GM21447 (cell line): ENCODE data around the gene MYPN.
A peak's percentile ranks its signal among the peaks of the same experiment; 100 is the strongest.
"Not testable (repeated sequence)": the region's sequence is repeated elsewhere in the genome, so short reads cannot be mapped to it uniquely, and the experiment has no call there.

Experiments used
- ATAC-seq: cut with Tn5 transposase; IDR thresholded peaks from one replicate; pipeline ENCODE4 v1.9.1; 2021; ENCODE audit not compliant: unreplicated experiment

Gene MYPN

DNA sequence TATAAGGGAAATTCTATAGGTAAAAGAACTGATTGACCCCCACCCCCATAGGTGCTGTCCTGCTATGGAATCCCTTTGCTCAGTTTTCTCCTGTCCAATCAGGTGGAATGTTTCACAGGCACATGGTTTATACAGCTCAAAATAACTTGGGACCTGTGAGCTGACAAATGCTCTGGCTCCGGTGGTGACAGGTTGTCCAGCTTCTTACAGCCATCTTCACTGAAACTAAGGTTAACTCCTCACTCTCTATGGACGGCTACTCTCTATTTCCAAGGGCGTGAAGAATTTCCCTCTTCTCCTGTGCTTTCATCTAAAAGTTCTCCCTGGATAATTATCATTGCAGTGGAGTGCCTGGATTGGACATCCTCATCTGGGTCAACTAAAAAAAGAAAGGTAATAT is at the start of gene MYPN:
Gene MYPN, plus strand, starts transcription at position 158 of the 400 bp plus-strand sequence. CDS start 11,951 bp downstream, outside the sequence.
- no peak for ATAC-seq

- ATAC-seq = no peak
Observed at GRCh38 chr10:68067029-68067428, 42.3 kb upstream of the MYPN start.

DNA sequence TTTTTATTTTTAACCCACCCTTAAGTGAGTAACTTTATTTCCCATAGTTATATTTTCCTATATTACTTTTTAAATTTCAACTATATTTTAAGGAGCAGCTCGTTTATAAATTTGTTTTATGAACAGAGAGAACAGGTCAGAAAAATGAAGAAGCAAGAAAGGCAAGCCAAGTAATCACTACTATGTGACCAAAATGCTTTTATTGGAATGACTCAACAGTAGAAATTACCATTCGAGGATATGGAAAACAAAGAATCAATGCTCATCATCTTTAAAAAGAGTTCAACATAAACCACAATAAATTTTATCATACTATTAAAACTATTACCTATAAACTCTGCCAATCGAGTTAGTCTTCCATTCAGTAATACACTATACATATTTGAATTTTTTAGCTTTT is 41.8 kb upstream of the MYPN start:
- no peak for ATAC-seq

DNA sequence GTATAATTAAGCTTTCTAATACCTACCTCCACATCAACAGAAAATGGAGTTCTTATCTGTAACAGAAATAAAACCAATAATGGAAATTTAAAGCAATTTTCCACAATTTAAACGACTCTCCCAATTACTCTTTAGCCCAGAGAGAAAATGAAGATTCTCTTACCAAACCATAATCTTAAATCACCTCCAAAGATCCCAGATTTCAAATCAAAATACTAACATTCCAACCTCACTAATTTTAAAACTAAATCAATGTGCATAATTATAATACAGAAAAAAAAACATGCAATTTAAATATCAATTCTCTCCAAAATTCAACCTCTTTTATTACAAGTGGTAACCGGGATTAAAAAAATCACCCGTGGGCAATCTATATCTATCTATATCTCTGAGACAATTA is 35.7 kb upstream of the MYPN start:
- ATAC-seq = no peak

DNA sequence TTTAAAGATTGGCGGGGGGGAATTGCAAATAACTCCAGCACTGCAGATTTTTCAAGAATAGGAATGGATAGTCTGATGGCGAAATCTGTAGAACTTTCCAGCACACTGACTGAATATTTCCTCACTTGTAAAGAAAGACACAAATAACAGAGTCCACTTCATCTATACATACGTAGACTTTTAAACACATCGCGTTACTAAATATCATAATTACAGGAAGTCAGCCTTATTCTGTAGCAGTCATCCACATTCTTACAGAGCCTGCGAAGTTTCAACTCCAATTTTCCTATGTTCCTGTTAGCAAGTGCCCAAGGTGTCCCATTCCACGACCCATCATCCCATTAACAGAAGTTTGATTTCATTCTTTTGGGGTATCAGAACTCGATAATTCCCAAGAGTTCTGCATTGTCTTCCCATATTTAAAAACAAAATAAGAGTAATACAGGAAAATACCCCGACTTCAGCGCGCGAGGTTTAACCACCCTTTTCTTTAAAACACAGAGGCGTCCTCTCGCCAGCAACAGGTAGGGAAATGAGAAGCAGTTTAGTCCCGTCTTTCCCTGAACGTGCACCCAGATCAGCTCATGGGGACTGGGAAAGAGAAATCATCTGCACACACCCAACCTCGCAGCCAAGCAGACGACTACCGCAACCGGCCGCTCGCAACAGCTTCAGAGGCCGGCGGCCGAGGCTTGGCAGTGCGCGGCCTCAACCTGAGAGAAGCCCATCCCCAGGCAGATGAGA is 35.1 kb upstream of the MYPN start:
- no peak for ATAC-seq

- ATAC-seq = peak; percentile 91
Observed at GRCh38 chr10:68074775-68075549, 34.3 kb upstream of the MYPN start, which contains the start of gene HERC4. Gene HERC4, minus strand, starts transcription at chr10:68075283. Its CDS starts 2,175 bp downstream, at chr10:68073108.

- no peak for ATAC-seq
Observed at GRCh38 chr10:68075550-68076004, 33.7 kb upstream of the MYPN start.

DNA sequence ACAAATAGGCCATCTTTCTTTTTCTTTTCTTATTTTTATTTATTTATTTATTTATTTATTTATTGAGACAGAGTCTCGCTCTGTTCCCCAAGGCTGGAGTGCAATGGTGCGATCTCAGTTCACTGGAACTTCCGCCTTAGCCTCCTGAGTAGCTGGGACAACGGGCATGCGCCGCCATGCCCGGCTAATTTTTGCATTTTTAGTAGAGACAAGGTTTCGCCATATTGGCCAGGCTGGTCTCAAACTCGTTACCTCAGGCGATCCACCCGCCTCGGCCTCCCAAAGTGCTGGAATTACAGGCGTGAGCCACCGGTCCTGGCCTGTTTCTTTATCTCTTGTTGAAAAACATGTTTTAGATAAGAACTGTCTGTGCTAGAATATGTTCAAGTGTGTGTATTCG is 33.2 kb upstream of the MYPN start:
- not testable (repeated sequence) for ATAC-seq

- no peak for ATAC-seq
Observed at GRCh38 chr10:68077026-68077425, 32.3 kb upstream of the MYPN start.

DNA sequence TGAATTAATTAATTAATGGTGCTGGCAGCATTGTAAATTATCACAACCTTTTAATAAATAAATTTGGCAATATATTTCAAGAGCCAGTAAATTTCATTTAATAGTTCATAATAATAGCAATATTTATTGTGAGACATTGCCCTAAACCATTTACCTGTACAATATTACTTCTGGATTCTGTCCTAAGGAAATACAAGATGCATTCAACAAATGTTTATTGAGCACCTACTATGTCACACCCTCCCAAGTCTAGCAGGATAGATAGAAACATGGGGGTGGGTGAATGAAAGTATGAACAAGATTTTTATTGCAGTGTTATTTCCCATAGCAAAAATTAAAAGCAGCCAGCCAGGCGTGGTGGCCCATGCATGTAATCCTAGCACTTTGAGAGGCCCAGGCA is 29.9 kb upstream of the MYPN start:
- ATAC-seq = no peak

DNA sequence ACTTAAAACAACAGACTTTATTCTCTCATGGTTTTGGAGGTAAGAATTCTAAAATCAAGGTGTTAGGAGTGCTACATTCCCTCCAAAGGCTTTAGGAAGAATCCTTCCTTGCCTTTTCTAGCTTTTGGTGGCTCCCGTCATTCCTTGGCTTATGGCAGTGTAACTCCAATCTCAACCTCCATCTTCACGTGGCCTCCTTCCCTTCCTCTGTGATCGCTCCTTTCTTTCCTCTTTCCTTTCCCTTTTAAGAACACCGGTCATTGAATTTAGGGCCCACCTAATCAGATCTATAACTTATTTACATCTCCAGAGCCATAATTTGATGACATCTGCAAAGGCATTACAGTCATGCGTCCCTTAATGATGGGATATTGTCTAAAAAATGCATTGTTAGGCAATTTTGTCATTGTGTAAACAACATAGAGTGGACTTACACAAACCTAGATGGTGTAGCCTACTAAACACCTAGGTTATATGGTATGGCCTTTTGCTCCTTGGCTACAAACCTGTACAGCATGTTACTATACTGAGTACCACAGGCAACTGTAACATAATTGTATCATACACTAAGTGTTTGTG is 28.3 kb upstream of the MYPN start:
- ATAC-seq = no peak

GRCh38 chr10:68081916-68082315 is 27.4 kb upstream of the MYPN start:
- no peak for ATAC-seq

DNA sequence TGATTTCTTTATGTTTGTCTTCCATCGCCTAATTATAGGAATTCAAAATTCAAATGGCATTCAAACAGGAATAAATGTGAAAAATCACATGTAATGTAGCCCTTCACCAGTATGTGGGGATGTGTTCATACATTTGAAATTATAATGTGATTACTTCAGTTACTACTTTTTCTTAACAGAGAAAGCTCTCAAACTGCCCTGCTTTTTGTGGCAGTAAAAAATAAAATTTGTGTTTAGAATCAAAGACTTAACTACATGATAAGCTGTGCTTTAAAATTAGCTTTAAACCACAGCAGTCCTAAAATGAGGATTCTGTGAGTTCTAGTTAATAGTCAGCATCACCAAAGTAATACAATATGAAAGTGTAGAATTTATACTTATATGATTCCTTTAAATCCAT is 26.4 kb upstream of the MYPN start:
- no peak for ATAC-seq

GRCh38 chr10:68083953-68084352 is 25.3 kb upstream of the MYPN start:
- no peak for ATAC-seq

DNA sequence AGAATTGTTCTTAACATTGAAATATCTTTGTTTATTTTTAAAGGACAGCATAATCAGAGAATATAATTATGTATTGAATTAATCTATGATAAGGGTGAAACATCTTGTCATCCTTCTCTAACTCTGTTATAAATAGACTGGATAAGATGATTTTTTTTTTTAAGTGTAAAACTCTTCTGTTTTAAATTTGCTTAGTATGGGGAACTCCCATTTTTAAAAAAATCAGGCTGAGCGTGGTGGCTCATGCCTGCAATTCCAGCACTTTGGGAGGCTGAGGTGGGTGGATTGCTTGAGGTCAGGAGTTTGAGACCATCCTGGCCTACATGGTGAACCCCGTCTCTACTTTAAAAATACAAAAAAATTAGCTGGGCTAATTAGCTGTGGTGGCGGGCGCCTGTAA is 24.8 kb upstream of the MYPN start:
- ATAC-seq = no peak

- ATAC-seq = no peak
Observed at GRCh38 chr10:68086011-68086410, 23.3 kb upstream of the MYPN start.

GRCh38 chr10:68086910-68087684 is 22.2 kb upstream of the MYPN start:
- no peak for ATAC-seq

DNA sequence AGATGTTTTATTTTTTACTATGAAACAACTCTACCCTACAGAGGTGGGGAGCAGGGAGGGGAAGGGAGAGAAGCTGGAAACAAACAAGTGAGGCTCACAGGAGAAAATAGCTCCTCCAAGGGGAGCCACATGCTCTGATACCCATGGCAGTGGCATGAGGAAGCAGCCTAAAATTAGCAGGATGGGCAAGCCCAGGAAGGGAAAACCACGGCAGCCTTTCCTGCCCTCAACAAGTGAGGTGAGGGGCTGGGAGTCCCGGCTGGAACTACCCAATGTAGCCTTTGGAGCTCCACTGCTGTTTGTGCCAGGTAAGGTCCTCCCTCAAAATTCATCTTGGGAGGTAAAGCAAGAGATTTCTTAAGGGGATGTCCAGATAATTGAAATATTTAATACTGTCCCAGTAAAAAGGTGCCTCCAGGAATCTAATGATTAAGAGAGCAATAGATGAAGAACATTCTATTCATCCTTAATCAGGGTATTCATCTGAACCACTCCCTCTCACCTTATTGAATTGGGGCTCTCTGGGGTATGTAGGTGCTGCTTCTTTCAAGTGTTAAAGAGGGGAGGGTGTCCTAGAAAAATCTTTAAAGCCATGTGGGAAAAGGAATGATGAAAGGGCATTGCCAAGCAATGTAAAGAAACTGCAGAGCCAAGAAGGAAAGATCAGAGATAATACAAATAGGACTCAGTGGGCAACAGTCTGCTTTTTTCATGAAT is 21.4 kb upstream of the MYPN start:
- ATAC-seq = no peak

GRCh38 chr10:68088740-68089139 is 20.5 kb upstream of the MYPN start:
- ATAC-seq = no peak

DNA sequence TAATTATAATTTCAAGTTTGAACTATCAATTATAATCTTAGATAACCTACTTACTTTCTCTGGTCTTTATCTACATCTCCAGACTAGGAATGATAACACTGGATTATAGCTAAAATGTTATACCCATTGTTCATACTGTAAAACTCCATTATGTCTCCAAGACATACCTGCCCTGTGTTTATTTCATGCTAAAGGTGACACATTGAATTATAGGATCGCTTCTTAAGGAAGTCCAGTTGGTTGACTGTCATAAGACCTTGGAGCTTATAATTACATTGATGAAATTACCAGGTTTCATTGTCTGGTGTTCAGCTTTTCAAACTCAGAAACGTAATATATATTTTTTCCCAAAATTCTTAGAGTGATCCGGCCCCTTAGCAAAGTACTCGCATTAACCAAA is 18.7 kb upstream of the MYPN start:
- no peak for ATAC-seq
